GM19463 (cell line): Measurements from ENCODE around the gene SASH1.
"Not testable (repeated sequence)": the region's sequence is repeated elsewhere in the genome, so short reads cannot be mapped to it uniquely, and the experiment has no call there.

Source experiments
- ATAC-seq: cut with Tn5 transposase; IDR thresholded peaks from one replicate; pipeline ENCODE4 v1.9.1; 2021; ENCODE audit warnings: mild to moderate bottlenecking, moderate library complexity; ENCODE audit not compliant: unreplicated experiment

The SASH1 gene

GRCh38 chr6:148572676-148573335, 230.2 kb downstream of the SASH1 start:
- ATAC-seq: no peak

- no peak for ATAC-seq
These were observed 231.3 kb downstream of the SASH1 start for GRCh38 chr6:148573922-148574321.

GRCh38 chr6:148577687-148578488, 235.2 kb downstream of the SASH1 start:
- ATAC-seq: peak; percentile 98

- peak; percentile 14 for ATAC-seq
These were observed 235.8 kb downstream of the SASH1 start for GRCh38 chr6:148578489-148578814.

- ATAC-seq: no peak
These were observed 236.4 kb downstream of the SASH1 start for GRCh38 chr6:148578837-148579565.

- ATAC-seq: no peak
These were observed 237.8 kb downstream of the SASH1 start for GRCh38 chr6:148580442-148580841.

GRCh38 chr6:148583631-148584030, 241.0 kb downstream of the SASH1 start:
- ATAC-seq: no peak

- not testable (repeated sequence) for ATAC-seq
These were observed 243.0 kb downstream of the SASH1 start for GRCh38 chr6:148585641-148586040.

- ATAC-seq: no peak
These were observed 248.2 kb downstream of the SASH1 start for GRCh38 chr6:148590883-148591282.

- no peak for ATAC-seq
These were observed 249.0 kb downstream of the SASH1 start for GRCh38 chr6:148591656-148592055.

- no peak for ATAC-seq
These were observed 250.6 kb downstream of the SASH1 start for GRCh38 chr6:148593130-148593812.

GRCh38 chr6:148593813-148594170, 251.2 kb downstream of the SASH1 start:
- ATAC-seq: no peak

- ATAC-seq: no peak
These were observed 252.9 kb downstream of the SASH1 start for GRCh38 chr6:148595550-148595949.

GRCh38 chr6:148596891-148597455, 254.3 kb downstream of the SASH1 start:
- no peak for ATAC-seq

- no peak for ATAC-seq
These were observed 256.1 kb downstream of the SASH1 start for GRCh38 chr6:148598724-148599123.

- no peak for ATAC-seq
These were observed 257.4 kb downstream of the SASH1 start for GRCh38 chr6:148599967-148600426.
